NCI-H1092 treated with DMSO at 0.1 percent for 48 hours (cell line): ENCODE data around the gene ARHGAP18.

Source experiments
- DNase-seq: peaks from one replicate; lab custom pipeline; 2025; lab: John Stamatoyannopoulos, UW

Gene ARHGAP18

GRCh38 chr6:129709769-129710449 lies at the start of gene ARHGAP18:
ARHGAP18 (minus strand) TSS chr6:129710177; CDS start chr6:129710136, 41 bp downstream.
- peak; percentile 3 for DNase-seq

- no peak for DNase-seq
Observed at GRCh38 chr6:129755787-129756186, 45.8 kb upstream of the ARHGAP18 start.

- DNase-seq = no peak
Observed at GRCh38 chr6:129754750-129755149, 44.8 kb upstream of the ARHGAP18 start.

GRCh38 chr6:129753422-129753821 lies 43.4 kb upstream of the ARHGAP18 start:
- DNase-seq = no peak

- no peak for DNase-seq
Observed at GRCh38 chr6:129751384-129751783, 41.4 kb upstream of the ARHGAP18 start.

GRCh38 chr6:129750360-129750759 lies 40.4 kb upstream of the ARHGAP18 start:
- DNase-seq = no peak

GRCh38 chr6:129749749-129750120 lies 39.8 kb upstream of the ARHGAP18 start:
- no peak for DNase-seq

GRCh38 chr6:129748901-129749748 lies 39.1 kb upstream of the ARHGAP18 start:
- no peak for DNase-seq

- no peak for DNase-seq
Observed at GRCh38 chr6:129748212-129748900, 38.4 kb upstream of the ARHGAP18 start.

- DNase-seq = no peak
Observed at GRCh38 chr6:129747588-129748112, 37.7 kb upstream of the ARHGAP18 start.

- DNase-seq = no peak
Observed at GRCh38 chr6:129744880-129745237, 34.9 kb upstream of the ARHGAP18 start.

- peak; percentile 4 for DNase-seq
Observed at GRCh38 chr6:129744201-129744879, 34.4 kb upstream of the ARHGAP18 start.

GRCh38 chr6:129740013-129740412 lies 30.0 kb upstream of the ARHGAP18 start:
- DNase-seq = no peak

- no peak for DNase-seq
Observed at GRCh38 chr6:129736105-129736504, 26.1 kb upstream of the ARHGAP18 start.

- DNase-seq = no peak
Observed at GRCh38 chr6:129733290-129733689, 23.3 kb upstream of the ARHGAP18 start.

- DNase-seq = no peak
Observed at GRCh38 chr6:129732542-129732941, 22.6 kb upstream of the ARHGAP18 start.

- DNase-seq = no peak
Observed at GRCh38 chr6:129732034-129732433, 22.1 kb upstream of the ARHGAP18 start.

GRCh38 chr6:129731428-129731827 lies 21.5 kb upstream of the ARHGAP18 start:
- no peak for DNase-seq

GRCh38 chr6:129730477-129731165 lies 20.6 kb upstream of the ARHGAP18 start:
- no peak for DNase-seq

- DNase-seq = no peak
Observed at GRCh38 chr6:129726650-129727049, 16.7 kb upstream of the ARHGAP18 start.

- no peak for DNase-seq
Observed at GRCh38 chr6:129725341-129725740, 15.4 kb upstream of the ARHGAP18 start.
